ENCODE measurements around the gene DNAH9. TPM values are rescaled to one million over a fixed set of nuclear protein-coding genes. Genes with fewer than 3 reads are reported as not detected.
A peak's percentile ranks its signal among the peaks of the same experiment; 100 is the strongest.

DNAH9 gene
- total RNA-seq, 1 donor = under 0.01 TPM

GRCh38 chr17:11990363-11990983 is 392.2 kb downstream of the DNAH9 start:
- no peaks in the 10 kb centered on the region for H3K27me3 ChIP-seq (ENCODE audit: insufficient read depth, low read length)
- no peak overlapping the region for H3K4me3 ChIP-seq (ENCODE audit: low read length)
- H3K4me1 ChIP-seq (ENCODE audit: insufficient read depth, low read length) = no peaks in the 10 kb centered on the region
- H3K9me3 ChIP-seq (ENCODE audit: low read depth, low read length) = no peaks in the 10 kb centered on the region

- Histone ChIP-seq H3K27me3 (ENCODE audit: insufficient read depth, low read length) (no peaks in the 10 kb centered on the region), H3K4me3 (ENCODE audit: low read length) (no peak overlapping the region), H3K9me3 (ENCODE audit: low read depth, low read length) (no peaks in the 10 kb centered on the region), H3K4me1 (ENCODE audit: insufficient read depth, low read length) (no peaks in the 10 kb centered on the region)
Observed at GRCh38 chr17:11991461-11991860, 393.2 kb downstream of the DNAH9 start.

GRCh38 chr17:11996722-11997146 is 398.5 kb downstream of the DNAH9 start:
- Histone ChIP-seq H3K9me3 (ENCODE audit: low read depth, low read length) (no peaks in the 10 kb centered on the region), H3K4me3 (ENCODE audit: low read length) (peak overlapping the region; percentile 76), H3K4me1 (ENCODE audit: insufficient read depth, low read length) (peaks cover 23% of the 10 kb centered on the region), H3K27me3 (ENCODE audit: insufficient read depth, low read length) (no peaks in the 10 kb centered on the region)

GRCh38 chr17:11997147-11997971 is 399.1 kb downstream of the DNAH9 start, which contains the start of gene ZNF18:
ZNF18 (minus strand) TSS chr17:11997475; CDS start chr17:11992829, 4,646 bp downstream.
- H3K4me1 ChIP-seq (ENCODE audit: insufficient read depth, low read length) = peaks cover 23% of the 10 kb centered on the region
- no peaks in the 10 kb centered on the region for H3K27me3 ChIP-seq (ENCODE audit: insufficient read depth, low read length)
- H3K4me3 ChIP-seq (ENCODE audit: low read length) = peak within 1 kb of the TSS; percentile 76
- H3K9me3 ChIP-seq (ENCODE audit: low read depth, low read length) = no peaks in the 10 kb centered on the region

GRCh38 chr17:11997972-11998233 is 399.6 kb downstream of the DNAH9 start:
- Histone ChIP-seq H3K9me3 (ENCODE audit: low read depth, low read length) (no peaks in the 10 kb centered on the region), H3K4me1 (ENCODE audit: insufficient read depth, low read length) (peaks cover 23% of the 10 kb centered on the region), H3K4me3 (ENCODE audit: low read length) (peak overlapping the region; percentile 76), H3K27me3 (ENCODE audit: insufficient read depth, low read length) (no peaks in the 10 kb centered on the region)

- Histone ChIP-seq H3K4me3 (ENCODE audit: low read length) (no peak overlapping the region), H3K9me3 (ENCODE audit: low read depth, low read length) (no peaks in the 10 kb centered on the region), H3K27me3 (ENCODE audit: insufficient read depth, low read length) (no peaks in the 10 kb centered on the region), H3K4me1 (ENCODE audit: insufficient read depth, low read length) (peaks cover 23% of the 10 kb centered on the region)
Observed at GRCh38 chr17:11999696-12000095, 401.4 kb downstream of the DNAH9 start.

GRCh38 chr17:12007466-12007865 is 409.2 kb downstream of the DNAH9 start:
- Histone ChIP-seq H3K9me3 (ENCODE audit: low read depth, low read length) (no peaks in the 10 kb centered on the region), H3K4me1 (ENCODE audit: insufficient read depth, low read length) (no peaks in the 10 kb centered on the region), H3K27me3 (ENCODE audit: insufficient read depth, low read length) (peaks cover under 1% of the 10 kb centered on the region), H3K4me3 (ENCODE audit: low read length) (no peak overlapping the region)
